SK-N-SH (cell line): ENCODE measurements around the gene BRSK1.

Experiments used
- CTCF ChIP-seq: fragments of 200-600 bp; sonication (generic); IDR thresholded peaks from 2 replicates; pipeline ENCODE4 v1.6.1; 2017; ENCODE audit warnings: antibody characterized with exemption, mild to moderate bottlenecking, moderate library complexity
- GATA2 ChIP-seq: sonication (generic); formaldehyde crosslinking; IDR thresholded peaks from 2 replicates; pipeline ENCODE4 v1.5.0; 2020; ENCODE audit warnings: mild to moderate bottlenecking, missing genetic modification reagents
- POLR2AphosphoS5 ChIP-seq: IDR thresholded peaks from 2 replicates; pipeline ENCODE4 v1.6.1; 2012; ENCODE audit warnings: low read depth, low read length
- TCF12 ChIP-seq: IDR thresholded peaks from 2 replicates; pipeline ENCODE4 v1.4.0; 2012

DNA sequence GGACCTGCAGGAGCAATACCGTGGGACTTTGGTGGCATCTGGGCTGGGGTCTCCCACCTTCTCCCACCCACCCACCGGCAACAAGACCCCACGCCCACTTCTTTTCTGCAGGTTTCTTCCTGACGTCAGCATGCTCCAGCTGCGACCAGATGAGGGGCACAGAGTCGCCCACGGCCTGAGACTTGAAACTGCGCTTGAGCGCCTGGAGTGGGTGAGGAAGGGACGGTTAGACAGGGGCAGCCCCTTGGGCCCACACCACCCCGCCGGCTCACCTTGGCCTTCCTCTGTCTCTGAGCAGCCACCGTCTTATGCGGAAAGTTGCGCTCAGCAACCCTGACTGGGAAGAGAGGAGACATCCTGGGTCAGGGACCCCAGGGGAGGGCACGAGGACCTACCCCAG is 77.1 kb downstream of the BRSK1 start:
- TF ChIP-seq TCF12 (no peak), CTCF (no peak), GATA2 (no peak), POLR2AphosphoS5 (no peak)
